ENCODE measurements around the gene DHX32.

DHX32 gene

DNA sequence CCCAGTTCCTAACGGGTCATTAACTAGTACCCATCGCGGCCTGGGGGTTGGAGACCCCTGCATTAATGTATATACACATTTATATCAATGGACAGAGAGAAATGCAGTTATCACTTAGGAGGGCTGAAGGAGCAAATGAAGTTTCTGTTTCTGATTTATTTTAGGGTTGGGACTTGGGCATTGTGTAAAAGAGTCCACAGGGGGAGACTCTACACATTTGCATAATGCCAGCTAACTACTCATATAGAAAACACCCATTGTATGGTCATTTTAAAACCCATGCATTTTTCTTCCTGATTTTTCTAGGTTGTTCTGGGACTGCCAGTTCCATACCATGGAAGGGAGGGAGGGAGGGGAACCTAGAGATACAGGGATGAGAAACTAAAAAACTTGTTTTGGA lies 34.2 kb downstream of the DHX32 start:
- DNase-seq, result no peak

DNA sequence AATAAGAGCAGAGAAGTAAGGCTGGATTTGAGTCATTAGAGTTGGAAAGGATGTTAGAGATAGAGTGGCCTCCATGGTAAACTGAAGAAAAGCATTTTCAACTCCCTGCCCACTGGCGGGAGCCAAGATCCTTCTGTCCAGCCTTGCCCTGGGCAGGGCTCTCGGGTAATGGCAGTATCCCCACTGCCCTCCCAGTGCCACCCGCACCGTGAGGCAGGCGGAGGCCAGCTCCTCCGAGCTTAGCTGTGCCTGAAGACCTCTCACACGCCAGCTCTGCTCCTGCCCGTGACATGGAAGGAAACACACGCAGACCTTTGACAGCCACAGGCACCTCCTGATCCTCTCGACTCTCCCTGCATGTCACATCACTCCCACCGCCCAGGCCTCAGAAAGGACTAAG lies 35.5 kb downstream of the DHX32 start:
- DNase-seq, result no peak

DNA sequence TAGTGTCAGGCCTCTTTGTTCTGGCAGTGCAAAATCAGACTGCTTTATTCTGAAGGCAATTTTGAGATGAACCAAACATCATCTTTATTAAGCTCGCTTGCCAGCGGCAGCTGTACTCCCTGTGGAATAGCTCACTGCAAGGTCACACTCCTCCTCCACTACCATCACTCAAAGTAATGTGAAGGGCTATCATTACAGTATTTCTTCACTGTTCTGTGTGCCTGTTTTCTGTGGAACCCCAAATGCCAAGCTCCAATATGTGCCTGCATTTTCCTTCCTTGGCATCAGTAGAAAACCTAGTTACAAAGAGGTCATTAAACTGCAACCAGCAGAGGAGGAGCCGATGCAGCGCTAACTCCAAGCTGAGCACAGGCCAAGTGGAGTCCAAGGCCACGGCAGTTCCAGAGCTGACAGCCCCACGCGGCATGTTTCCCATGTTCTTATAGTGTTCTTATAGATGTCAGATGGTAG lies 36.3 kb downstream of the DHX32 start:
- no peak for DNase-seq

DNA sequence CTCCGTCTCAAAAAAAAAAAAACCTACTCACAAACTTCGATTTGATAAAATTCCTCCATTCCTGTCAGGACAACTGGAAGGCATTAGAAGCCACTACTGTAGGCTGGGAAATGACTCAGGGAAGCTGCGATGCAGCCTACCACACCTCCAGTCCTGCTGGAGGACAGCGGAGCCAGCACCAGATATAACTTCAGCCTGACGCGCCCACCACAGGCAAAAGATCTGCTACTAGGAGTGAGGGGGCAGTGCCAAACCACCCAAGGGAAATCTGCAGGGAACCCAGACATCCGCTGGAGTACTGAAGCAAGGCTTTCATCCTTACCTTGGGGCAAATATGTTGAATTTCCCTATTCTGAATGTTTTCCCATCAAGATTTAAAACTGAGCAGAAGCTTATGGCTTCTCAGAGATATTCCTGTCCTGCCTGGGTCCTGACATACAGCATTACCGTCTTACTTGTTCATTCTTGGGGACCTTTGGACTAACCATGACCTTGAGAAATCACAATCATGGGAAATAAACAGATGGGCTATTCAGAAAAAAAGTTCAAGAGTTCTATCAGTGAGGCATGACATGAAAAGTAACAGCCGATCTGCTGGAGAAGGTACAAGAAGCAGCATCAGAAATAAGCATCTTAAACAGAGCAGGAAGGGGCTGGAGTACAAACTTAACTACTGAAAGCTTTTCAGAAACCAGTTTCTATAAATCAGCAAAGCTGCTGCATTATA lies 37.3 kb downstream of the DHX32 start:
- DNase-seq, result no peak

DNA sequence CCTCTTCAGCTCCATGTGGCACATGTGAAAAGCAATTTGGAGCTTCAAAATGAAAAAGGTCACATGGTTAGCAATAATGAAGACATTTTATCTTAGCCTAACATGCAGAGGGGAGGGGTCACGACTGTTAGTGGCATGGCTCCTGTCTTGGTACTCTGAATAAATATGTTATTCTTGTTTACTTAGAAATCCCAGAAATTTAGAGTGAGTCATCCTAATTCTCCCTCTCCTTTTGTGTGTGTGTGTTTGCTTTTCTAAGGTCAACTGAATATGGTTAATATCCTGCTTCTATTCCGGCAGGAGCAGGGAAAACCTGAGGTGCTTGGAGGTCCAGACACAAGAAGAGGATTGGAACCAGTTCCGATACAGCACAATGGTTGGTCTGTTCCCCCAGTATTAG lies 40.1 kb downstream of the DHX32 start:
- no peak for DNase-seq

DNA sequence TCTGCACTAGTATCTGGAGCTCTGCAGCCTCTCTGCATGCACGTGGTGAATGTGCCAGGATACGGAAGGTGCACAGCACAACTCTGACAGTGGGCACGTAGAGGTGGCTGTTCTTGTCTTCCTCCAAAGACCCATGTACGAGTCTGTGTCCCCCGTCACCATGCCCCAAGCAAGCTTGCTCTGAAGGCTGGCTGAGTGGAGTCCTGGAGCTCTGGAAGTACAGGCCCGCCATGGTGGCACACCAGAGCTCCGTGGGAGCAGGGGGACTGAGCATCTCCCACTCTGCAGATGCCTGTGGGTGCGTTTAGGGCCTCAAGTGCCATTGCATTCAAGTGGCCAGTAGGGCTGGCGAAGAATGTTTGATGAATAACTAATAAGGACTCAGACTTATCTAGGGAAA lies 40.7 kb downstream of the DHX32 start:
- DNase-seq, result no peak

DNA sequence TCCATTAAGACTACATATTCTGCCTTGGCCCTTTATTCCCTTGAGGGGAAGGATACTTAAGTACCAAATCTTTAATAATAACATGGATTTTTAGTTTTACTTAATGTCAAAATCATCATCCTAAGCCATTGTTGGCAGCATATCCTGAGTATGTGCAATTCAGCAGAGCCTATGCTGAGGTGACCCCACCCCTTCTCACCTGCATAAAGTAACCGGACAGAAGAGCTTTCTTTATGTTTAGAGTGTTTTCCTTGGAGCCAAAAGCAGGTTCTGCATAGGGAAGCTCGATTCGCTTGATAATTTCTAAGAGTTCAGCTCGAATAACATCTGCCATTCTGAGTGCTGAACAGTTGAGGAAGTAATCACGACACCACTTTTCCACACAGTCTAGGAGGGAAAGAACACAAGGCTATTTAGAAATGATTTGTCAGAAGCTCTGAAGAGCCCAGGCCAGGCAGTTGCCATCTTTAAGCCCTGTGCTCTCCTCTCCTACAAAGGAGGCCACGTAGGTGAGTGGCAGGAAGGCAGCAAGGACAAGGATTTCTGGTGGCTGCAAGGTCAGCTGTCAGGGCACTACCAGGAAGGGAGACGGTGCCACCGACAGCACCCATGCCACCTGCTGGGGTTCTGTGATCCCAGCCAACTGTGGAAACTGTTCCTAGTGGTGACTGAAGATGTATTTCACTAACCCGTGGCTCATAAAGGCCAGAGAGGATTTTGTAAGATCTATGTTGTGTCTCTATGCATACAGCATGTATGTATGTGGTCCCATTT lies 42.1 kb downstream of the DHX32 start:
- no peak for DNase-seq

DNA sequence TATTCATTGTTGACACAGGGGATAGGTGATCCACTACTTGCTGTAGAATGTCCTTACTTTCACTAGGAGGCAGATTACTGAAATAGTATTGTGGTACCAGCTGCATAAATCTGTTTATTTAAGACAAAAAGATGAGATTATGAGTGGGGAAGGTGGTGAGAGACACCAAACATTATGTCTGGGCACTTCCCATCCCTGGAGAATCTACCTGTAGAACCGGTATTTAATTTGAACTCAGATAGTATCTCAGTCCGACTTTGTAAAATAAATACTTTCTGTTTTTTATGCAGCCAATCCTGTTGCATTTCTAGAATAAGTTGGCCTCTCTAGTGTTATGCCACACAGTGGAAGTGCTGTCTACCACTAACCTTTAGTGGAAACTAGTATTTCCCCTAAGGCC lies 44.3 kb downstream of the DHX32 start:
- no peak for DNase-seq

DNA sequence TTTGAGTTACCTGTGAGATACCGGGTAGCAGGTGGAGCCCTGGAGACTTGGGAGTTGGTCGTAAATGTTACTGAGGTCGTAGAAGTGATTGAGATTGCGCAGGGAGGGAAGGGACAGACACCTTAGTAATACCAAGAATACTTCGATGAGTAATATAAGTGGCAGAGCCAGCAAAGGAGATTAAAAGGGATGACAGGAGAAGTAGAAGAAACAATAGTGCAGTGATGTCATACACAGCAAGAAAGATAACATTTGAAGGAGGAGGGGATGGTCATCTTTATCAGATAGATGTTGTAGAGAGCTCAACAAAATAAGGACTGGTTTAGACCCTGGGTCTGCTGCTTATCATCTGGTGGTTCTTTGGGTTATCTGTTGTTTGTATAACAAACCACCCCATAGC lies 52.8 kb downstream of the DHX32 start:
- no peak for DNase-seq

DNA sequence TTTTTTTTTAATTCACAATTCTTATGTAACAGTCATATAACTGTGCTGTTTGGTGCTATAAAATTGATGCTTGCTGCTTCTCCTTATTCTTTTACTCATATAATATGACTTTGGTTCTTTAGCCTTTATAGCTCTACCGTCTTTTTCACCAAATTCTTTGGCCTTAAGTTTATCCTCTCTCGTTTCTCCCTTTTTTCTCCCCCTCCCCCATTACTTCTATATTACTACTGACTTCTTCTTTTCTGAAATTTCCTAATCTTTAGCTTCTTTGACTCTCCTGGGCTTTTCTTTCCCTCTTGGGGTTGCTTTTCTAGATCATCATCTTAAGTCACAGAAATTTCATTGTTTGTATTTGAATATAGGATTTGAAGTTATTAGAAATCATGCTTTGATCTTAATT lies 54.0 kb downstream of the DHX32 start:
- DNase-seq, result no peak

DNA sequence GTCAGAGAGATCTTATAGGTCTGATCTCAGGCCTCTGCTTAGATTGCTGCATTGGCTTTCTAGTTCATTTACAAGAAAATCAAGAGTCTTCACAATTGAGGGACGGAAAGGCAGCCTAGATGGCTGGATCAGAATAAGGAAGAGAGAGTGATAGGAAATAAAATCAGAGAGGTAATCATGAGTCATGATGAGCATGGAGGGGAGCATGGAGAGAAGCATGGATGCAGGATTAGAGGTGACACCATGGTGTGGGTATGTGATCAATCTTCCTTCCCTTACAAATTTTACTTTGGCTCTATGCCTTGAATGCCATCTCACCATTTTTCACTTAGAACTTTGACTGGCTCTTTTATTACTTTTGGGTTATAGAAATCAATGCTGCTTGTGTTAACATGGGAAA lies 56.4 kb downstream of the DHX32 start:
- DNase-seq, result no peak

DNA sequence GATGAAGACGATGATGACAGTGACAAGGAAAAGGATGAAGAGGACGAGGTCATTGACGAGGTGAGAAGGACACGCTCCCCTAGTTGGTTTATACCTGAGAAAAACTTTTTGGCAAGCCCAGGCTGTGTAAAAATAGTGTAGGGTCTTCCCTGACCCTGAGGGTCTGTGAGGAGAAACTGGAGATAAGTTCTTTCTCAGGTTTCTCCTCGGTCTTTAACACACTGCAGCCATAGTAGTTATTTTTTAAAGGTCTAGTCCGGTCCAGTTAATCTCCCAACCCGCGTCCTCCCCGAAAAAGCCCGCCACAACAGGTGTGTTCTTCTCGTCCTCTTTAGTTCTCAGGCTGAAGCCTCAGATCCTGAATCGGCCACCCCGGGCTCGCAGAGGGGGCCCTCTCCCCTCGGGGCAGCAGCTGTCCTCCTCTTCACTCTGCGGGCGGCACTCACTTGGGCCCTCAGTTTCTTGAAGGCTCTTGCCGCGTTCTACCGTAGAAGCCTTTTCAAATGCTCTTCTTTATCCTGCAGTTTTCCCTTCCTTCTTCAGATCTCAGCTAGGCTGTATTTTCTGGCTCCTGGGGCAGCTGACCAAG lies 57.3 kb downstream of the DHX32 start:
- DNase-seq, result no peak

DNA sequence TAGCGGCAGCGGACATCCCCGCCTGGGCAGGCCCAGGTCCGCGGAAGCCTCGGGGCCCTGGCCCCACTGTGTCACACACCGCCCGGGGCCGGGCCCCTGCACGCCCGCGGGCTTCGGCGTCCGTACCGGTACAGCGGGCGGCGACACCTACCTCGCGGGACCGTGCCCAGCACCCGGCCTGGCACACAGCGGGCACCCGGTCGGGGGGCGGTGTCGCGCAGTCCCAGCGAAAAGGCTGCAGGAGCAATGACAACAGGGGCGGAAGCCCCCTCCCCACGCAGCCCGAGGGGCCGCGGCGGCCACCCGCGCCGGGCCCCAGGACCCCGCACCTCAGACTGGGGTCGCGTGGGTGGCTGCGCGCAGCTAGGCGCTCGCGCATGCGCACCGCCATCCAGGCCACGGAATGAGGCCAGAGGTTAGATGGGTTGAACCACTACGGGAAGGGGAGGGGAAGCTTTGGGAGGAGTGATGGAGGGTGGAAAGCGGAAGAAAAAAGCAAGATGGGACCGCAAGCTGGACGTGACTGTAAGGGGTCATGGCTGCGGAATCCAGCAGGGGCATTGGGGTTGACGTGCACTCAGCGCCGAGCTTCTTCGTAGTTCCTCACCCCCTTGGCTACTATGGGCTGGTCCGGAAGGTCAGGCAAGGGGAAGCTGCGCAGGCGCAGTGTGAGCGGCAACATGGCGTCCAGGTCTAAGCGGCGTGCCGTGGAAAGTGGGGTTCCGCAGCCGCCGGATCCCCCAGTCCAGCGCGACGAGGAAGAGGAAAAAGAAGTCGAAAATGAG lies 58.0 kb downstream of the DHX32 start, which contains the start of the genes BCCIP and UROS:
TSS of gene BCCIP (plus strand) at position 669 of the 785 bp plus-strand sequence. CDS start at position 681, 12 bp downstream.
TSS of gene UROS (minus strand) at position 381 of the 785 bp plus-strand sequence. CDS start 6,759 bp downstream, outside the sequence.
- DNase-seq, result peak; percentile 89

DNA sequence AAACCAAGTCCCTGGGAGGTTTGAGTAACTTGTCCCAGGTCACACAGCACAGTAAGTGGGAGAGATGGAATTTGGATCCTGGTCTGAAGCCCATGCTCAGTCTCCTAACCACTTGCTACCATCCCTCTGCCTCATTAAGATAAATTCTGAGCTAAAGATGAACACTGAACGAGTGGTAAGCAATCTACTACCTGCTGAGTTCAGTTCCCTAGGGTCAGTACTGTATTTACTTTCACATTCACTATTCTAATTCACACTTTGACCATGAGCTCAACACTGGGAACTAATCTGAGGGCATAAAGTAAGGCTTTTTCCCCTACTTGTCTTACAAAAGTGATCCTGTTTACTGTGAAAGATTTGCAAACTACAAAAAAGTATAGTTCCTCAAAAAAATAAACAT lies 60.4 kb downstream of the DHX32 start:
- no peak for DNase-seq

DNA sequence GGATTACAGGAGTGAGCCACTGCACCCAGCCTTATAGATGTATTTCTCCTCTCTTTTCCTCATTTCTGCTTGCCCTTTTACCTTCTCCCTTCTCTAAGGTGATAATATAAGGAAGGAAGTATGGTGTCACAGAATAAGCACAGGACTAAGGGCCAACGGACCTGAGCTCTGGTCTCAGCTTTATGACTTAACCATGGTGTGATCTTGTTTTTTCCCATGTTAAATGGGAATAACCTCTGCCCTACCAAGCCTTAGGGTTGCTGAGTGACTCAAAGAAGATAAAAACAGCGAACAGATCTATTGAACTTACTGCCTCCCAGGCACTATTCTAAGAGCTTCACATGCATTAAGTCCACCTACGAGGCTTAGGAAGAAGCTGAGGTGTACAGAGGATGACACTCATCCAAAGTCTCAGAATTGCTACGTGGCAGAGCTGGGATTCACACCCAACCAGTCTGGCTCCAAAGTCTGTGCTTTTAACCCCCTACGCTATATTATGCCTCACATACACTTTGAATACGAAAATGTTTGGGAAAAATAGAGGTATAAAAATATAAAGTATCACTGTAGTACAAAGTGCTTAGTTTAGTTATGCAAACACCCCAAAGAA lies 63.6 kb downstream of the DHX32 start:
- DNase-seq, result no peak

DNA sequence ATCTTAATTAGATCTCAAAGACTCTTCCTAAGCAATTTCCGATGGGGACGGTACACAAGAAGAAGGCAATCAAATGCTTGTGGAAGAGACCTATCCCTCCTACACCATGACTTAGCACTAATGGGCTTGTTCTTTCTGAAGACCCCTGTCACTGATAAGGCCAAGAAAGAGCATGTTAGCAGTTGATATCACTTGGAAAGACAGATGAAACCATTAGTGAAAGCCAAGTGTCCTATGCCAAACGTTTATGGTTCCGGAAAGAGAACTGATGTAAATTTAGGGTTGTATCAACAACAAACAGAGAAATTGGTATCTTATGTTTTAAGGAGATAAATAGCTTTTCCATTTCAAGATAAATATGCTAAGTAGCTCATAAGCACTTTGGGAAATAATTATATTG lies 64.5 kb downstream of the DHX32 start:
- DNase-seq, result no peak

DNA sequence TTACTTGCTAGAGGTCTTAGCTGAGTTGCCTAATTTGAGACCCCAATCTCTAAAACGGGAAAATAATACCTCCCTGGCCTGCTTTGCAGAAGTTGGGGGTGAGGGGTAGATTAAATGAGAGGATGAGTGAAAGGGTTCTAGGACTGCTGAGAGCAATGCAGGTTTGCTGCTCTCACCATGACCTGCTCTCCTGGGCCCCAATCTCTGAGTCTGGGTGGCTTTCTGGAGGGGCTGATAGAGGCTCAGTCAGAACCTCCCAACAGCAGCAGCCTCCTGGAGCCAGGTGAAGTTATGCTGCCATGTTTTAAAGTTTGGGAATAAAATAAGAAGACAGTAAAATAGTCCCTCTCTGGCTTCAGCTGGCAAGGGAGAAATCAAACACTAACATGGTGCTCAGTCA lies 65.3 kb downstream of the DHX32 start:
- no peak for DNase-seq

DNA sequence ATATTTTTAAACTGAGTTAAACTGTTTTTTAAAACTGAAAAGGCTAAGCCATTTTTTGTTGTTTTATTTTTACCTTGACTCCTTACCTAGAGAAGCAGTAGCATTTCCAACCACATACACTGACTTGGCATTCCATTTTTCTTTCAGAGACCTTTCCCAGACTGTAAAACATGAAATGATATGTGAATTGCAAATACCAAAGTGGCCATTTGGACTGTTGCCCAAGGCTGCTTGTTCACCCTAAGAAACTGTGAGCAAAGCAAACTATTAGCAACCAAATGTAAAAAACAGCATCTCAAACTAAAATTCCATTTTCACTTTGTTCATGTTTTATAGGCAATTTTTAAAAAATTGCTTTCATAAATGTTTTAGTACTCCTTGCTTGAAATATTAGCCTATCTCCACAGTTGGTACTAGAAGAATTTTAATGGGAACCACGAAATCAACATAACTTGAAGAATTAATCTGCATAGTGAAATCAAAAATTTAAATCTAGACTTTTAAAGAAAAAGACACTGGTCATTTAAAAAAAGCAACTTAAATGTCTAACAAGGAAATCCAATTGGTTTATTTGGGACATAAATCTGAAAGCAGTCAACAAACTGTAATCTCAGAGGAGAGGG lies 68.9 kb downstream of the DHX32 start:
- DNase-seq, result no peak

DNA sequence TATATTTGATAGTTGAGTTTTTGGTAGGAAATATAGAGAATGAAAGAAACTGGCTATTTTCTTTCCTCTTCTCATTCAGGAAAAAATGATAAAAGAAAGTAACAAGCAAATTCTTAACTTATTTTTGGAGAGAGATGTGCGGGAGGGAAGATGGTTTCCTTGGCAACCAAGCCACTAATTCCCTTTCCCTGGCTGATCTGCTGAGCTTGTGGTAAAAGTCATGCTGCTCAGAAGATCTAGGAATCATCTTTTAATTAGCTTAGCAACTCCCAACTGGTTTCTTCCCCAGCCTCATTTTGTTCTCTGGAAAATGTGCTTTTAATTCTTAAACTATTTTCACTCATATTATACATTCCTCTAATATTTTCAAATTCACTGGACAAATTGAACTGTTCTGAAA lies 69.8 kb downstream of the DHX32 start:
- DNase-seq, result no peak

DNA sequence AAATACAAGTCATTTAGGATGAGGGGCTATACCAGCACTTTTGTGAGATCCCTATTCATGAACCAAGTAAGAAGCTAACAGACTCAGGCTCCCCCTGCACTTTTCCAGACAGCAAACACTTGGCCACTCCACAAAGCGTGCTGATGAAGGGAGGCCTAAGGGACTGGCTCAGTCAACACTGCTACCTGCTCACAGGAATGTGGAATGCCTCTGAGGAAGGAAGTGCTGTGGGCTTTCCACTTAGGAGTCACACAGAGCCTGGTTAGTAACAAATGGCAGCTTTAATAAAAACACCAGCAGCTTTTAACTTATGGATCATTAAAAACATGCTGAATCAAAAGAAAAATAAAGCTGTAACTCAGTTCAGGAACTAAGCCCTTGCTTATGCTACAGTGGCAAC lies 73.0 kb downstream of the DHX32 start:
- no peak for DNase-seq

DNA sequence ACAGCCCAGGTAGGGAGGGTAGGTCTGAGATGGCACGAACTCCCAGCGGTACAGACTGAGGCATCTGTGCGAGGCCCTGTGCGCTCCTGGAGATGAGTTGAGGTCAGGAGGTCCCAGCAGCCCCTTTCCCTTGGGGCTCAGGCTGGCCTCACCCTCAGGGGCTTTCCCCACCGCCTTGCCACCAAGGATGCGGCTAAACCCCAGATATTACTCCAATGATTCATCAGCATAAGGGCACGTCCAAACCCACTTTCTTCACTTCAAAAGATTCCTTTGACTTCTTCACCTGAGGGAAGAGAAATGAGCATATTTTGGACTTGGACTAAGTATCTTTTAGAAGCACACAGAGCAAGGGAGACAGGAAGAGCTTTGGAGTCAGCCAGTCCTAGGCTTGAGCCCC lies 78.4 kb downstream of the DHX32 start:
- no peak for DNase-seq

DNA sequence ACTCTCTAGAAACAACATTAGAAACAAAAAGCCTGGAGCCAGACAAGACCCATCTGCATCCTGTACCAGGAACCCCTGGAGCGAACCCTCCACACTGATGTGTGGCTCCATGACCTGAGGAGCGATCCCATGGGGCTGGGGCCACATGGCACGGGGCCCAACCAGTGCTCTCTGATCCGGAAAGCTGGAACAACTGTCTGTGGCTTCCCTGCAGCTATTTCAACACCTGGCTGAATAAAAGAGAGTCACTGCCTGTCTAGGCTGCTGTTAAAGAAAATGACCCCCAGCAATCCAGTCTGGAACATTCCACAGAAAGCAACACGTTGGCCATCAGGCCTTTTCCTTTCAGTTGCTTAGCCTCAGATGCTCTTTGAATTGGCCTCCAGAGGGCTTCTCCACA lies 79.0 kb downstream of the DHX32 start:
- no peak for DNase-seq

Data from GDM1 (cell line).